ENCODE data around the gene WWOX. TPM values are rescaled to one million over a fixed set of nuclear protein-coding genes. Genes with fewer than 3 reads are reported as not detected.

The WWOX gene
- total RNA-seq, 1 donor from 2014 or later, result 12.6 TPM

GRCh38 chr16:79162977-79163376, 1063.5 kb downstream of the WWOX start:
- FAIRE-seq, result no peak
- Histone ChIP-seq H3K4me3 (ENCODE audit: low read depth, low read length) (no peak overlapping the region), H3K36me3 (ENCODE audit: control insufficient read depth, insufficient read depth, low read length) (no peaks in the 10 kb centered on the region), H3K27me3 (ENCODE audit: control insufficient read depth, insufficient read depth, low read length) (no peaks in the 10 kb centered on the region)
- TF ChIP-seq, protein P1, sequence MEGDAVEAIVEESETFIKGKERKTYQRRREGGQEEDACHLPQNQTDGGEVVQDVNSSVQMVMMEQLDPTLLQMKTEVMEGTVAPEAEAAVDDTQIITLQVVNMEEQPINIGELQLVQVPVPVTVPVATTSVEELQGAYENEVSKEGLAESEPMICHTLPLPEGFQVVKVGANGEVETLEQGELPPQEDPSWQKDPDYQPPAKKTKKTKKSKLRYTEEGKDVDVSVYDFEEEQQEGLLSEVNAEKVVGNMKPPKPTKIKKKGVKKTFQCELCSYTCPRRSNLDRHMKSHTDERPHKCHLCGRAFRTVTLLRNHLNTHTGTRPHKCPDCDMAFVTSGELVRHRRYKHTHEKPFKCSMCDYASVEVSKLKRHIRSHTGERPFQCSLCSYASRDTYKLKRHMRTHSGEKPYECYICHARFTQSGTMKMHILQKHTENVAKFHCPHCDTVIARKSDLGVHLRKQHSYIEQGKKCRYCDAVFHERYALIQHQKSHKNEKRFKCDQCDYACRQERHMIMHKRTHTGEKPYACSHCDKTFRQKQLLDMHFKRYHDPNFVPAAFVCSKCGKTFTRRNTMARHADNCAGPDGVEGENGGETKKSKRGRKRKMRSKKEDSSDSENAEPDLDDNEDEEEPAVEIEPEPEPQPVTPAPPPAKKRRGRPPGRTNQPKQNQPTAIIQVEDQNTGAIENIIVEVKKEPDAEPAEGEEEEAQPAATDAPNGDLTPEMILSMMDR (IDR thresholded peaks at IDR 0.05; ENCODE audit: insufficient read depth, low read length, severe bottlenecking), result no peak
- DNase-seq (ENCODE audit: low read depth), result no peak

- no peaks in the 10 kb centered on the region for H3K36me3 ChIP-seq (ENCODE audit: control insufficient read depth, insufficient read depth, low read length)
- no peak overlapping the region for H3K4me3 ChIP-seq (ENCODE audit: low read depth, low read length)
- DNase-seq (ENCODE audit: low read depth) (no peak), FAIRE-seq (no peak)
- H3K27me3 ChIP-seq (ENCODE audit: control insufficient read depth, insufficient read depth, low read length), result no peaks in the 10 kb centered on the region
- TF ChIP-seq, protein P1 (IDR thresholded peaks at IDR 0.05; ENCODE audit: insufficient read depth, low read length, severe bottlenecking), result no peak
These were observed 1064.4 kb downstream of the WWOX start for GRCh38 chr16:79163691-79164387.

GRCh38 chr16:79164388-79164995, 1065.0 kb downstream of the WWOX start:
- TF ChIP-seq, protein P1 (IDR thresholded peaks at IDR 0.05; ENCODE audit: insufficient read depth, low read length, severe bottlenecking), result no peak
- no peak for FAIRE-seq
- Histone ChIP-seq H3K27me3 (ENCODE audit: control insufficient read depth, insufficient read depth, low read length) (no peaks in the 10 kb centered on the region), H3K4me3 (ENCODE audit: low read depth, low read length) (no peak overlapping the region), H3K36me3 (ENCODE audit: control insufficient read depth, insufficient read depth, low read length) (no peaks in the 10 kb centered on the region)
- DNase-seq (ENCODE audit: low read depth), result no peak

- H3K27me3 ChIP-seq (ENCODE audit: control insufficient read depth, insufficient read depth, low read length), result no peaks in the 10 kb centered on the region
- no peak for DNase-seq (ENCODE audit: low read depth)
- H3K4me3 ChIP-seq (ENCODE audit: low read depth, low read length), result no peak overlapping the region
- FAIRE-seq, result no peak
- TF ChIP-seq, protein P1 (IDR thresholded peaks at IDR 0.05; ENCODE audit: insufficient read depth, low read length, severe bottlenecking), result no peak
- H3K36me3 ChIP-seq (ENCODE audit: control insufficient read depth, insufficient read depth, low read length), result no peaks in the 10 kb centered on the region
These were observed 1065.6 kb downstream of the WWOX start for GRCh38 chr16:79165079-79165478.

- no peak for FAIRE-seq
- no peaks in the 10 kb centered on the region for H3K36me3 ChIP-seq (ENCODE audit: control insufficient read depth, insufficient read depth, low read length)
- no peaks in the 10 kb centered on the region for H3K27me3 ChIP-seq (ENCODE audit: control insufficient read depth, insufficient read depth, low read length)
- DNase-seq (ENCODE audit: low read depth), result no peak
- TF ChIP-seq, protein P1 (IDR thresholded peaks at IDR 0.05; ENCODE audit: insufficient read depth, low read length, severe bottlenecking), result no peak
- no peak overlapping the region for H3K4me3 ChIP-seq (ENCODE audit: low read depth, low read length)
These were observed 1066.1 kb downstream of the WWOX start for GRCh38 chr16:79165506-79165905.

Measured in bronchial epithelial cell (primary cell).